Adrenal gland (tissue), 12 donors: ENCODE measurements around the gene PDE9A. TPM values are rescaled to one million over a fixed set of nuclear protein-coding genes. Genes with fewer than 3 reads are reported as not detected.

Experiments
- DNase-seq, 7 donors: peaks; one replicate each; pipeline ENCODE4 v3.0.0-alpha.2; 2019 to 2020
- H3K27ac ChIP-seq, 5 donors: fragments of 200-600 bp; sonication (generic) in 4 of 5; 1 replicate in 3 of 5; 2 replicates in 2 of 5; pipeline versions ENCODE4 v1.5.1 to v1.8.0; 2016 to 2020; ENCODE audit warnings: mild to moderate bottlenecking in 1 of 5
- H3K27me3 ChIP-seq: fragments of 200-600 bp; 2 replicates; pipeline ENCODE4 v1.8.0; 2021
- H3K36me3 ChIP-seq, 2 donors: fragments of 200-600 bp; replicated peaks in 1 of 2; 1 replicate in 1 of 2; 2 replicates in 1 of 2; pipeline versions ENCODE4 v1.5.1 to v1.8.0; 2018 to 2022
- H3K4me1 ChIP-seq, 2 donors: fragments of 200-600 bp; replicated peaks in 1 of 2; 1 replicate in 1 of 2; 2 replicates in 1 of 2; pipeline versions ENCODE4 v1.5.1 to v1.8.0; 2018 to 2021
- H3K4me3 ChIP-seq, 4 donors: fragments of 200-600 bp; sonication (generic) in 3 of 4; one replicate each; pipeline ENCODE4 v1.5.1; 2016 to 2018
- H3K9me3 ChIP-seq, 3 donors: fragments of 200-600 bp; sonication (generic) in 1 of 3; replicated peaks in 1 of 3; 1 replicate in 2 of 3; 2 replicates in 1 of 3; pipeline versions ENCODE4 v1.5.1 to v1.8.0; 2016 to 2021
- POLR2A ChIP-seq, 2 donors: fragments of 450-650 bp; IDR thresholded peaks; one replicate each; pipeline ENCODE4 v1.6.1; 2017; ENCODE audit warnings: antibody characterized with exemption in 2 of 2, mild to moderate bottlenecking in 2 of 2, moderate library complexity in 1 of 2
- WGBS, 4 donors: extraction: QIAGEN DNeasy Blood & Tissue Kit in 2 of 4; methylation state at CpG; one replicate each; pipeline versions ENCODE4 v1.1.5 to v1.1.7; 2013 to 2017; 5-methylcytosine and 5-hydroxymethylcytosine counted together
- intact Hi-C, 2 donors: fragments of 100-400 bp; cut with DNase I; formaldehyde crosslinking; loops; one replicate each; pipeline versions ENCODE4 v1.14.1 to v1.15.0; 2022 to 2023
- polyA plus RNA-seq, 3 donors: library from polyadenylated mRNA; stranded (reverse); fragments of 200-250 nt in 2 of 3; fragments of 350-450 nt in 1 of 3; fragmentation: Illumina TruSeq in 1 of 3; extraction: RNeasy Lipid Tissue Mini Kit (QIAGEN cat#74804) in 1 of 3; gene quantifications; one replicate each; pipeline ENCODE4 v1.2.3, GENCODE V29; 2013 to 2014
- total RNA-seq, 9 donors: library from RNA; depleted of rRNA in 4 of 9; stranded (reverse); fragments of >200 nt in 4 of 9; fragments of 120-200 nt in 1 of 9; fragmentation: NEBNext Ultra II Directional in 1 of 9; extraction: Animal tissue kit (Norgen Biotek cat#: 25700) in 1 of 9; gene quantifications; one replicate each; pipeline versions ENCODE4 v1.1.0 to v1.2.4, GENCODE V29; 2013 to 2023
- TF ChIP-seq, protein P1 (sequence below), 6 experiments: fragments of 450-650 bp in 4 of 6; fragments of 200-600 bp in 2 of 6; sonication (generic) in 1 of 6; IDR thresholded peaks; 1 replicate in 5 of 6; 2 replicates in 1 of 6; pipeline versions ENCODE4 v1.5.1 to v1.8.0; 2016 to 2021; ENCODE audit warnings: antibody characterized with exemption in 6 of 6, mild to moderate bottlenecking in 2 of 6, moderate library complexity in 1 of 6
- donor health status: healthy with polysubstance abuse.
- donor health status: Bipolar disorder and iron deficiency.
- donor health status: DM: yes; HTN: yes; CAD: no.
- donor health status: DM: no; HTN: no; CAD: no.
- donor health status: DM: no; HTN: no; CAD: no.
- donor health status: DM: yes; HTN: yes; CAD: no.

The PDE9A gene
- total and polyA plus RNA-seq, 12 donors: 4.6 to 58.1 (median 19.5) TPM

DNA sequence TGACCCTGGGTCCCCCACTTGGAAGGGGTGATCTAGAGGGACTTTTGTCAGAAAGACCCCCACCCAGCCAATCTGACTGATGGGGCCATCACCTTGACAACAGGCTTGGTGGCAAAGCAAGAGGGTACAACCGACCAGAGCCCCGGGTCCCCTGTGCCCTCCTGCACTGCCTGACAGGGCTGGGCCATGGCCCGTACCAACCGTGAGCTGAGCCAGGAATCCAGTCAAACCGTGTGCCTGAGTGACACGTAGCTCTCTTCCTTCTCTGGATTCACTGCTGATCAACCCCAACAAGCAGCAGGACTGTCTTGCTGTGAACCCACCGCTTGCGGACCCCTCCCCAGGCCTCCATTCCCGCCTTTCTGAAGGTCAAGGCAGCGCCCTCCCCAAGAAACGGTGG lies 27.0 kb downstream of the PDE9A start:
- no peak overlapping the region for H3K4me3 ChIP-seq
- H3K9me3 ChIP-seq: no peaks in the 10 kb centered on the region
- H3K27me3 ChIP-seq: no peaks in the 10 kb centered on the region
- WGBS, 4 donors: 90 to 96% (median 93%) methylated on average over 7 to 11 of the region's 11 CpGs
- TF ChIP-seq POLR2A (IDR thresholded peaks at IDR 0.05): no peak
- TF ChIP-seq, protein P1, sequence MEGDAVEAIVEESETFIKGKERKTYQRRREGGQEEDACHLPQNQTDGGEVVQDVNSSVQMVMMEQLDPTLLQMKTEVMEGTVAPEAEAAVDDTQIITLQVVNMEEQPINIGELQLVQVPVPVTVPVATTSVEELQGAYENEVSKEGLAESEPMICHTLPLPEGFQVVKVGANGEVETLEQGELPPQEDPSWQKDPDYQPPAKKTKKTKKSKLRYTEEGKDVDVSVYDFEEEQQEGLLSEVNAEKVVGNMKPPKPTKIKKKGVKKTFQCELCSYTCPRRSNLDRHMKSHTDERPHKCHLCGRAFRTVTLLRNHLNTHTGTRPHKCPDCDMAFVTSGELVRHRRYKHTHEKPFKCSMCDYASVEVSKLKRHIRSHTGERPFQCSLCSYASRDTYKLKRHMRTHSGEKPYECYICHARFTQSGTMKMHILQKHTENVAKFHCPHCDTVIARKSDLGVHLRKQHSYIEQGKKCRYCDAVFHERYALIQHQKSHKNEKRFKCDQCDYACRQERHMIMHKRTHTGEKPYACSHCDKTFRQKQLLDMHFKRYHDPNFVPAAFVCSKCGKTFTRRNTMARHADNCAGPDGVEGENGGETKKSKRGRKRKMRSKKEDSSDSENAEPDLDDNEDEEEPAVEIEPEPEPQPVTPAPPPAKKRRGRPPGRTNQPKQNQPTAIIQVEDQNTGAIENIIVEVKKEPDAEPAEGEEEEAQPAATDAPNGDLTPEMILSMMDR (IDR thresholded peaks at IDR 0.05): no peak
- intact Hi-C loops: no loop called here
- DNase-seq: no peak
- no peaks in the 10 kb centered on the region for H3K36me3 ChIP-seq
- peaks cover 0 to 8% of the 10 kb centered on the region in 2 donors for H3K4me1 ChIP-seq
- H3K27ac ChIP-seq: no peak overlapping the region

DNA sequence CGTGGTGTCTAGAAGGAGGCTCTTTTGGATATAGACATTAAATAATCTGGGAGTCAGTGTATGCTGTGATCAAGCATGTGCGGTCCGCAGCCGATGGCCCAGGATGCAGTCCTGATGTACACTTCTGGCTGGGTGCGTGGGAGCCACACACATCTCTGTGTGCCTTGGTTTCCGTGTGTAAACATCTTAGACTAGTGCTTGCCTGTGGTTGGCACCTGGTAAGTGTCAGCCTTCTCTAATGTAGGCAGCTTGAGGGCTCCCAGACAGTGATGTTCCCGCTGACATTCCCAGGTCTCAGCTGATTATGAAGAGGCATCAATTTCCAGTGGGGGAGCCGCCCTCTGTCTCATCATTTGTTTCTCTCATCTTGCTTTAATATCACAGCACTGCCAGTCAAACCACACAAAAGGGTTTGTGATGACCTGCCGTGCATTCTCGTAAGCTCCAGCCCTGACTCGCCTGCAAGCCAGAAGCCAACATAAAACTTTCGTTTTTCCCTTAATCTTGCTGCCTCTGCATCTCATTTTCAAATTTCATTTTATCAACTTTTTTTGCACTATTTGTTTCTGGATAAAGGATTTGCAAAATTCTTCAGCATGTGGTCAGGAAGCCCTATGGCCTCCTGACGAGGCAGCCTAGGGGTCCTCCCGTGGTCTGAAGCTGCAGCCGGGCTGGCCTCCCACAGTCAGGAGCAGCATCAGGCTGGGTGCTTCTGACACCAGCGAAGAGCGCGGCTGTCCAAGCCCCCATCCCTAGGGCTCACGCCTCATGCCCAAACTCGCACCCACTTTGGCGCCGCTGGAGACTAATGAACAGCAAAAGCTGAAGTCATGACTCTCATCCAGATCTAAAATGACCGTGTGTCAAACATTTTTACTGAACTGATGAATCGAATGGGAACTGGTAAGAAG lies 28.1 kb downstream of the PDE9A start:
- intact Hi-C loops: no loop called here
- Histone ChIP-seq H3K27ac (no peak overlapping the region), H3K9me3 (no peaks in the 10 kb centered on the region), H3K4me3 (no peak overlapping the region), H3K27me3 (no peaks in the 10 kb centered on the region), H3K4me1 (peaks cover 0 to 8% of the 10 kb centered on the region in 2 donors), H3K36me3 (no peaks in the 10 kb centered on the region)
- no peak for TF ChIP-seq POLR2A (IDR thresholded peaks at IDR 0.05)
- TF ChIP-seq, protein P1 (IDR thresholded peaks at IDR 0.05): no peak
- 92 to 96% (median 95%) methylated on average over 24 of the region's 24 CpGs for WGBS, 4 donors
- DNase-seq: no peak

DNA sequence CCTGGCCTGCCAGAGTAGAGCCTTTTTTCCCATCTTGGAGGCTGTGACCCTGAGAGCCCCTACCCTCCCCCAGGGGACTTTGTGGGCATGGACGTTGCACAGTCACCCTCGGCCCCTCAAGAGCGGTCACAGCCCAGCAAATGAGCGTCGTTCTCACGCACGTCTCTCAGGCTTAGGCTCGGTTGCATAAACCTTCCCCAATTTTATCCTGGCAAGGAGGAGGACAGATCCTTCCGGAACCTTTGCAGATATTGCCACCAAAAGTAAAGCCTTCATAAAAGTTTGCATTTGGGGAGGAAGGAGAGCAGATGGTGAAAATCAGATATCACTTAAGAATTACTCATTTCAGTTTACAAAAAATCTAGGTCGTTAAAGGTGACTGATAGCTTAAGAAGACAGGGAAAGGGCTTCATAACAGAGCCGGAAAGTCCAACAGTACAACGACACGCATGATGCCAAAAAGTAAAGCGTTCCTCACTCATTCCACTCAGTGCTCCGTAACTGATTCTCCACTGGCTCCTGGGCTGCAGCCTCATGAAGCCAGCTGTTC lies 29.3 kb downstream of the PDE9A start:
- Histone ChIP-seq H3K9me3 (no peaks in the 10 kb centered on the region), H3K27ac (no peak overlapping the region), H3K36me3 (no peaks in the 10 kb centered on the region), H3K4me3 (no peak overlapping the region), H3K27me3 (no peaks in the 10 kb centered on the region), H3K4me1 (peaks cover 0 to 7% of the 10 kb centered on the region in 2 donors)
- intact Hi-C loops: no loop called here
- TF ChIP-seq POLR2A (IDR thresholded peaks at IDR 0.05): no peak
- TF ChIP-seq, protein P1 (IDR thresholded peaks at IDR 0.05): no peak
- WGBS, 4 donors: 90 to 92% (median 91%) methylated on average over 15 of the region's 15 CpGs
- no peak for DNase-seq

DNA sequence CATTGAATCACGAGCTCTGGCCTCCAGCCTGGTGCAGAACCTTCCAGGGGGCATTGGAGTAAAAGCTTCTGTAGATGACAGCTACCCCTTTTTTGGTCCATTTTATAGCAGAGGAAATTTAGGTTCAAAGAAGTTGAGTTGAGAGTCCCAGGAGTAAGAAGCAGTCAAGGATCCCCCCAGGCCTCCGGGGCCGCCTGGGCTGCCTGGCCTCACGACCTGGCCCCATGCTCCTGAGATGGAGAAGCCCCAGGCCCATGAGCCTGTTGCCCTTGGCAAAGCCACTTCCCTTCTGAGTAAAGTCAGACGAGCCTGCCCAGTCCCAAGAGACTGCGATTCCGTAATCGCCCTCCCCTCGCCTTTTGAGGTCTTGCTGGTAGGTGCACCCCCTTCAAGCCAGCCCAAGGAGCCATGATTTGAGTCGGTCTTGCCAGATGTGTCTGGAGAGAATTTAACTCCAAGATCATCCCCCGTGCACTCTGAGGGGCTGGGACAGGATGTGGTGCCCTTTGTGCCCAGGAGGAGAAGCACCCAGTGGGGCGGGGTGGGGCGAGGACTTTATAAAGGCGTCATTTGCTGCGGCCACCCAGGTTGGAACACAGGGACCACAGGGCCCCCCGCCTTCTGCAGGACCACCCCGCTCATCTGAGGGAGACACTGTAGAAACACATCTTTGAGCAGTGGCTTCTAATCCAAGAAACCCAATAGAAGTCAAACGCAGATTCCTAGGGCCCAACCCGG lies 30.1 kb downstream of the PDE9A start:
- Histone ChIP-seq H3K36me3 (no peaks in the 10 kb centered on the region), H3K4me3 (no peak overlapping the region), H3K9me3 (no peaks in the 10 kb centered on the region), H3K27ac (no peak overlapping the region), H3K4me1 (no peaks in the 10 kb centered on the region), H3K27me3 (no peaks in the 10 kb centered on the region)
- intact Hi-C loops: no loop called here
- TF ChIP-seq, protein P1 (IDR thresholded peaks at IDR 0.05): no peak
- no peak for TF ChIP-seq POLR2A (IDR thresholded peaks at IDR 0.05)
- 82 to 94% (median 86%) methylated on average over 11 to 19 of the region's 19 CpGs for WGBS, 4 donors
- DNase-seq: no peak
